CD4-positive, alpha-beta T cell treated with Interleukin-15 for 1 hour (primary cell): Measurements from ENCODE around the gene C3orf52.
"Not testable (repeated sequence)": the region's sequence is repeated elsewhere in the genome, so short reads cannot be mapped to it uniquely, and the experiment has no call there.

ENCODE experiments used
- DNase-seq: peaks from one replicate; pipeline ENCODE4 v3.0.0-alpha.2; 2020

The C3orf52 gene, protein sequence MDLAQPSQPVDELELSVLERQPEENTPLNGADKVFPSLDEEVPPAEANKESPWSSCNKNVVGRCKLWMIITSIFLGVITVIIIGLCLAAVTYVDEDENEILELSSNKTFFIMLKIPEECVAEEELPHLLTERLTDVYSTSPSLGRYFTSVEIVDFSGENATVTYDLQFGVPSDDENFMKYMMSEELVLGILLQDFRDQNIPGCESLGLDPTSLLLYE

DNA sequence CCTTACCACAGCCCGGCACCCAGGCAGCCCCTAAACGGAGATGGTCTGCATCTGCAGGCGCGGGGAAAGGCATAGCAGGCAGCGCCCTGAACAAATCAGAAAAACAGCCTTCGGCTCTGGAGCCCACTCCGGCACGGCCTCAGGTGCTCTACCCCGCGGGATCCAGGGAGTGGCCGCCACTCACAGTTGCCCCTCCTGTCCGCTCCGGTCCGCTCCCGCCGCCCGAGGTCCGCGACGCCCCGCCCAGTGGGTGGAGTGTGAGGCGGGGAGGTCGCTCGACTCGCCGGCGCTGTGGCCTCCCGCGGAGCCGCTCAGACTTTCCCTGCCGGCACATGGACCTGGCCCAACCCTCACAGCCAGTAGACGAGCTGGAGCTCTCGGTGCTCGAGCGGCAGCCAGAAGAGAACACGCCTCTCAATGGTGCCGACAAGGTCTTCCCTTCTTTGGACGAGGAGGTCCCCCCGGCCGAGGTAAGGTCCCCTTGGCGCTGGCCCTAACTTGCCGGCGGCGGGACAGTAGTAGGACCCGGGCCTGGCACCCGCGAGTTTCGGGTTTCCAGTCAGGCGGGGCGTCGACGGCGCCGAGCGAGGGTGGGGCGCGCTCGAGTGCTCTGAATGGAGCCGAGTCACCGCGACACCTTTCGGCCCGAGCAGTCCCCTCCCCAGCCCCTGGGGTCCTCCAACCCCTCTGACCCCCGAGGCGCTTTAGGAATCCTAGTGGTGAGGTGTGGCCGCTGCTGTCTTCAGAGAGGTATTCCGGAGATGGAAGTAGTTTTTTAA is at the start of gene C3orf52:
TSS of gene C3orf52 (plus strand) at position 314 of the 779 bp plus-strand sequence. CDS start at position 333, 19 bp downstream.
- DNase-seq: peak; percentile 50

- not testable (repeated sequence) for DNase-seq
These were observed 49.0 kb upstream of the C3orf52 start for GRCh38 chr3:112037194-112037593.

DNA sequence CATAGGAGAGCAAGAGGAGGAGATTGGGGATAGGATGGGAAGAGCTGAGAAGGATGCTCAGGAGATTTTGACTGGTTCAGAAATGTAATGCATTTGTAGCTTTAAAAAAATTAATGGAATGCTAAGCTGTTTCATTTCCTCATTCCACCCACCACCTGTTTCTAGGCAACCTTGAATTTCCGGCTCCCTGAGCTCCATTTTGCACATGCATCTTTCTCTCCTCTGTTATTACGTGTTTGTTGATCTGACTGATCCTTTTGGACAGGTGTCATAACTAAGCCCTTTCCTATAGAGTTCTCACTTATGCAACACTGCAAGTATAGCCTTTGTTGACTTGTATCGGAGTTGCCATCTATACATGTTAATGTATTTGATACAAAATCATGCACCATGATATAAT is 47.3 kb upstream of the C3orf52 start:
- no peak for DNase-seq

- DNase-seq: no peak
These were observed 44.9 kb upstream of the C3orf52 start for GRCh38 chr3:112041321-112041720.

GRCh38 chr3:112042842-112043280 is 43.3 kb upstream of the C3orf52 start:
- DNase-seq: no peak

- peak; percentile 44 for DNase-seq
These were observed 42.5 kb upstream of the C3orf52 start for GRCh38 chr3:112043621-112044201.

GRCh38 chr3:112046599-112046998 is 39.6 kb upstream of the C3orf52 start:
- no peak for DNase-seq

GRCh38 chr3:112047264-112047663 is 38.9 kb upstream of the C3orf52 start:
- no peak for DNase-seq

- DNase-seq: no peak
These were observed 37.3 kb upstream of the C3orf52 start for GRCh38 chr3:112048911-112049310.

DNA sequence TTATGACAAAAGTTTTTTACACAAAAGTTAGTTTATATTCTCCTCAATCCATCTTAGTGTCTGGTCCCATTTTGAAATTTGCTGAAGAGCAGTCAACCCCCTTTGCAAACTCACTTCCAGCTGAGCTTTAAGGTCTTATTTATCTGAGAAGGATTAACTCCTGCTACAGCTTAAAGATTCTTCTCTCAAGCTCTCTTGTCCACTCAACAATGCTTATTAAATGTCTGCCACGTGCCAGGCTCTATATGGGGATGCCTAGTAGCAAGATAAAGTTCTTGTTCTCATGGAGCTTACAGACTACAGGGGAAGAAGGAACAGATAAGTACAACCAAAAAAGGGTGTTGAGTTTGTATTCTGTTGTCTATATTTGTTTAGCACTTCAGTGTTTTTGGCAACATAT is 33.0 kb upstream of the C3orf52 start:
- DNase-seq: no peak

- DNase-seq: no peak
These were observed 29.7 kb upstream of the C3orf52 start for GRCh38 chr3:112056451-112056929.

GRCh38 chr3:112059497-112059896 is 26.7 kb upstream of the C3orf52 start:
- DNase-seq: no peak

- DNase-seq: no peak
These were observed 25.0 kb upstream of the C3orf52 start for GRCh38 chr3:112061152-112061551.

GRCh38 chr3:112072387-112073060 is 13.7 kb upstream of the C3orf52 start:
- DNase-seq: peak; percentile 72

GRCh38 chr3:112074006-112074405 is 12.2 kb upstream of the C3orf52 start:
- no peak for DNase-seq

DNA sequence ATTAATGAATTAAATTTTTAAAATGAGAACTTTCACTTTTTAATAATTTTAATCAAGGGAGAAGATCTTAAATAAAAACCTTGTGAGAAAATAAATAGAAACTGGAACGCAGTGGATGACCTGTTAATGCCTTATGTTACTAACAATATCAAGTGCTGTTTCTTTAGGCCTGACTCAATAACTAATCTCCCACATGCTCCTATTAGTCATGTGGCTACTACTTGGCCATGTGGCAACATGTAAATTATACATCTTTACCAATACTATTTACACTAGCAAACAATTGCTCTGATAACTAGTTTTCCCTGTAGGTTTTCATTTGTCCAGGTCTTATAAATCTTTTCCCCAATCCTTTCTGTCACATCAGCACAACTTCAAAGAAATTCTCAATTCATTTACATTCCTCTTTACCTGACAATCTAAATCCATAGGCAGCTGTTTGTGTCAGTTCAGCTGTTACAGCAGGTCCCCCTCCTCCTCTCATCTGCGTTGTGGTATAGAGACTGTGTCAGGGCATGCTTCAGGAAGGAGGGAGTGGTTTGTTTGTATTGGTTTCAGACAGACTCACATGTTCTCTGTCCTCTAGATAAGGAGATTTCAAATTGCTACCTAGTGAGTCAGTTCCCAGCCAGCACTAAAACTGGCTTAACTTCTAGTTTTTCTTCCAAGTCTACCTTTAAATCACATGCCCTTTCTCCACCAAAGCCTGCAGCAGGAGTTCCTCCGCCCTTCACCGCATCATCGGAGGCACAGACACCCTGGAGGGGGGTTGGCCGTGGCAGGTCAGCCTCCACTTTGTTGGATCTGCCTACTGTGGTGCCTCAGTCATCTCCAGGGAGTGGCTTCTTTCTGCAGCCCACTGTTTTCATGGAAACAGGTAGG is 11.3 kb upstream of the C3orf52 start:
- no peak for DNase-seq

GRCh38 chr3:112078125-112079083 is 7.8 kb upstream of the C3orf52 start:
- no peak for DNase-seq

DNA sequence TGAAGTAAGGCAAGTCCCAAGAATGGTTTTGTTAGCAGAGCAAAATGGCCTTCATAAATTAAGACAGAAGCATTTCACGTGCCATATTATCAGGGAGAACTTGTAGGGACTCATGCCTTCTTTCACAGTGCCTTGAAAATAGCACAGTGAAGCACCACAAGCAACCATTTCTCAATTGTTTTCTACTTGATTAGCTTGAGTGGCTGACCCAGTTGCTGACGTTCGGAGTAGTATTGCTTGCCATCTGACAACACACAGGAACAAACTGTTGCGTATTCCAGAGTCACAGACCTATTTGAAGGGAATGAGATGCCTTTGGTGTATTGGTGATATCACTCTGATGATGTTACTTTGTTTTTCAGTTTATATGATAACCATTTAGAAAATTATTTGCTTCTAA is 3.0 kb upstream of the C3orf52 start:
- no peak for DNase-seq

GRCh38 chr3:112084980-112085705 is 1.0 kb upstream of the C3orf52 start:
- no peak for DNase-seq

DNA sequence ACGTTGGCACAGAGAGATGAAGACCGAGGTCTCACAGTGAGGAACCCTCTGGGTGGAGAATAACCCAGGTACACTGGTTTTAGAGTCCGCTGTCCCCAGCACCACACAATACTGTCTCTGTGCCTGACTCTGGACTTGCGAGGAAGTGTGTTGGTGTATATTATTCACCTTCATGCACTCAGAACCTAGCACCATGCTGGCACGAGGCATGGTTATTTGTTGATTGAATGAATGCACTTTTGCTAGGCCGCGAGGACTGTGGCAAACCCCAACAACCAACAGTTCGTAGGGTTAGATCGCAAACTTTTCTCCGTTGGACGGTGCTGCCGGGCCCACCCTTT is 484 bp upstream of the C3orf52 start:
- DNase-seq: no peak
